Right ventricle myocardium superior (tissue), 1 donor: ENCODE data around the gene BAZ2B. TPM values are rescaled to one million over a fixed set of nuclear protein-coding genes. Genes with fewer than 3 reads are reported as not detected.
A peak's percentile ranks its signal among the peaks of the same experiment; 100 is the strongest.
"Not testable (repeated sequence)": the region's sequence is repeated elsewhere in the genome, so short reads cannot be mapped to it uniquely, and the experiment has no call there.

ENCODE experiments used
- ATAC-seq: fragments of 200-7000 bp; cut with Tn5 transposase; one replicate; pipeline ENCODE4 v1.9.1; 2020; ENCODE audit warnings: mild to moderate bottlenecking; ENCODE audit not compliant: poor library complexity
- DNase-seq: peaks from one replicate; pipeline ENCODE4 v3.0.0-alpha.2; 2020
- intact Hi-C: fragments of 100-400 bp; cut with DNase I; formaldehyde crosslinking; loops from one replicate; pipeline ENCODE4 v1.11.2; 2022
- total RNA-seq: library from RNA; stranded (reverse); fragmentation: NEBNext Ultra II Directional; extraction: Animal tissue kit (Norgen Biotek cat#: 25700); gene quantifications from one replicate; pipeline ENCODE4 v1.2.1, GENCODE V29; 2021
- donor health status: DM: no; HTN: yes; CAD: no; lungs with severe emphysema.

BAZ2B gene
- total RNA-seq, 1 donor from 2014 or later = 27.0 TPM

GRCh38 chr2:159449504-159450124 is 166.7 kb downstream of the BAZ2B start:
- DNase-seq (no peak), ATAC-seq (no peak)
- intact Hi-C loops = no loop called here

GRCh38 chr2:159446817-159447216 is 169.5 kb downstream of the BAZ2B start:
- intact Hi-C loops = no loop called here
- ATAC-seq (no peak), DNase-seq (no peak)

GRCh38 chr2:159446201-159446600 is 170.1 kb downstream of the BAZ2B start:
- no peak for ATAC-seq
- intact Hi-C loops = no loop called here
- no peak for DNase-seq

GRCh38 chr2:159445307-159445706 is 171.0 kb downstream of the BAZ2B start:
- ATAC-seq (no peak), DNase-seq (no peak)
- intact Hi-C loops = no loop called here

GRCh38 chr2:159444754-159445153 is 171.6 kb downstream of the BAZ2B start:
- intact Hi-C loops = no loop called here

GRCh38 chr2:159442159-159442852 is 174.0 kb downstream of the BAZ2B start:
- DNase-seq = no peak
- intact Hi-C loops = no loop called here
- peak; percentile 79 for ATAC-seq

More at GRCh38 chr2:159444754-159445153, 171.6 kb downstream of the BAZ2B start:
- ATAC-seq = no peak
- DNase-seq = no peak

- ATAC-seq = peak; percentile 87
- intact Hi-C loops = no loop called here
- DNase-seq = no peak
Measured at GRCh38 chr2:159441182-159441581, 175.2 kb downstream of the BAZ2B start.

GRCh38 chr2:159439421-159439820 is 176.9 kb downstream of the BAZ2B start:
- DNase-seq (no peak), ATAC-seq (no peak)
- intact Hi-C loops = no loop called here

GRCh38 chr2:159438720-159439353 is 177.5 kb downstream of the BAZ2B start:
- intact Hi-C loops = no loop called here
- DNase-seq (no peak), ATAC-seq (no peak)

- DNase-seq (no peak), ATAC-seq (no peak)
- intact Hi-C loops = no loop called here
Measured at GRCh38 chr2:159438284-159438683, 178.1 kb downstream of the BAZ2B start.

- ATAC-seq = no peak
- no peak for DNase-seq
- intact Hi-C loops = no loop called here
Measured at GRCh38 chr2:159432610-159433009, 183.7 kb downstream of the BAZ2B start.

GRCh38 chr2:159427048-159427447 is 189.3 kb downstream of the BAZ2B start:
- no peak for DNase-seq
- intact Hi-C loops = no loop called here
- no peak for ATAC-seq

GRCh38 chr2:159419403-159419802 is 196.9 kb downstream of the BAZ2B start:
- DNase-seq (no peak), ATAC-seq (no peak)
- intact Hi-C loops = no loop called here

GRCh38 chr2:159411460-159411859 is 204.9 kb downstream of the BAZ2B start:
- DNase-seq (no peak), ATAC-seq (no peak)
- intact Hi-C loops = no loop called here

GRCh38 chr2:159410276-159410675 is 206.1 kb downstream of the BAZ2B start:
- intact Hi-C loops = no loop called here
- ATAC-seq (no peak), DNase-seq (no peak)

GRCh38 chr2:159409116-159409800 is 207.1 kb downstream of the BAZ2B start:
- intact Hi-C loops = no loop called here
- DNase-seq = no peak
- no peak for ATAC-seq

- no peak for ATAC-seq
- no peak for DNase-seq
- intact Hi-C loops = no loop called here
Measured at GRCh38 chr2:159402790-159403189, 213.6 kb downstream of the BAZ2B start.

GRCh38 chr2:159402160-159402559 is 214.2 kb downstream of the BAZ2B start:
- DNase-seq, intact Hi-C loops, ATAC-seq: not testable (repeated sequence)

- DNase-seq (no peak), ATAC-seq (no peak)
- intact Hi-C loops = no loop called here
Measured at GRCh38 chr2:159399716-159400415, 216.5 kb downstream of the BAZ2B start.
